Measurements from ENCODE around the gene STPG1.

- TF ChIP-seq POLR2AphosphoS5 (IDR thresholded peaks at IDR 0.05; ENCODE audit: low read depth) (no peak), CTCF (IDR thresholded peaks at IDR 0.05; ENCODE audit: insufficient read depth, low read length) (no peak), GABPA (IDR thresholded peaks at IDR 0.05; ENCODE audit: low read depth) (no peak)
- TF ChIP-seq, protein P1, sequence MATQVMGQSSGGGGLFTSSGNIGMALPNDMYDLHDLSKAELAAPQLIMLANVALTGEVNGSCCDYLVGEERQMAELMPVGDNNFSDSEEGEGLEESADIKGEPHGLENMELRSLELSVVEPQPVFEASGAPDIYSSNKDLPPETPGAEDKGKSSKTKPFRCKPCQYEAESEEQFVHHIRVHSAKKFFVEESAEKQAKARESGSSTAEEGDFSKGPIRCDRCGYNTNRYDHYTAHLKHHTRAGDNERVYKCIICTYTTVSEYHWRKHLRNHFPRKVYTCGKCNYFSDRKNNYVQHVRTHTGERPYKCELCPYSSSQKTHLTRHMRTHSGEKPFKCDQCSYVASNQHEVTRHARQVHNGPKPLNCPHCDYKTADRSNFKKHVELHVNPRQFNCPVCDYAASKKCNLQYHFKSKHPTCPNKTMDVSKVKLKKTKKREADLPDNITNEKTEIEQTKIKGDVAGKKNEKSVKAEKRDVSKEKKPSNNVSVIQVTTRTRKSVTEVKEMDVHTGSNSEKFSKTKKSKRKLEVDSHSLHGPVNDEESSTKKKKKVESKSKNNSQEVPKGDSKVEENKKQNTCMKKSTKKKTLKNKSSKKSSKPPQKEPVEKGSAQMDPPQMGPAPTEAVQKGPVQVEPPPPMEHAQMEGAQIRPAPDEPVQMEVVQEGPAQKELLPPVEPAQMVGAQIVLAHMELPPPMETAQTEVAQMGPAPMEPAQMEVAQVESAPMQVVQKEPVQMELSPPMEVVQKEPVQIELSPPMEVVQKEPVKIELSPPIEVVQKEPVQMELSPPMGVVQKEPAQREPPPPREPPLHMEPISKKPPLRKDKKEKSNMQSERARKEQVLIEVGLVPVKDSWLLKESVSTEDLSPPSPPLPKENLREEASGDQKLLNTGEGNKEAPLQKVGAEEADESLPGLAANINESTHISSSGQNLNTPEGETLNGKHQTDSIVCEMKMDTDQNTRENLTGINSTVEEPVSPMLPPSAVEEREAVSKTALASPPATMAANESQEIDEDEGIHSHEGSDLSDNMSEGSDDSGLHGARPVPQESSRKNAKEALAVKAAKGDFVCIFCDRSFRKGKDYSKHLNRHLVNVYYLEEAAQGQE (IDR thresholded peaks at IDR 0.05; ENCODE audit: insufficient replicate concordance, low read depth): no peak
Measured at GRCh38 chr1:24374891-24375786, 38.4 kb downstream of the STPG1 start.
